CD8-positive, alpha-beta memory T cell (primary cell): ENCODE measurements around the gene PA2G4. TPM values are rescaled to one million over a fixed set of nuclear protein-coding genes. Genes with fewer than 3 reads are reported as not detected.

Experiments
- CTCF ChIA-PET: fragments of 350-600 bp; sonication (Branson Sonifier 250); formaldehyde crosslinking; loops from one replicate; lab custom pipeline; 2021; ENCODE audit warnings: antibody characterized with exemption; lab: Charles Lee
- POLR2A ChIA-PET: fragments of 350-600 bp; sonication (Branson Sonifier 250); formaldehyde crosslinking; loops from one replicate; lab custom pipeline; 2021; ENCODE audit warnings: antibody characterized with exemption; lab: Charles Lee
- DNase-seq, 5 donors: peaks; one replicate each; pipeline versions ENCODE4 v3.0.0 to v3.0.0-alpha.2; 2020 to 2022; ENCODE audit warnings: mixed read lengths in 1 of 5
- H3K27ac ChIP-seq: one replicate; pipeline ENCODE4 v1.7.0; 2013; ENCODE audit warnings: low read depth, mild to moderate bottlenecking, low read length, moderate library complexity
- H3K27me3 ChIP-seq: 2 replicates; pipeline ENCODE4 v1.7.0; 2013; ENCODE audit warnings: low read length, mild to moderate bottlenecking; ENCODE audit not compliant: insufficient read depth, poor library complexity, severe bottlenecking
- H3K36me3 ChIP-seq: 2 replicates; pipeline ENCODE4 v1.7.0; 2013; ENCODE audit warnings: mild to moderate bottlenecking, low read length, moderate library complexity; ENCODE audit not compliant: insufficient read depth
- H3K4me1 ChIP-seq: 2 replicates; pipeline ENCODE4 v1.7.0; 2013; ENCODE audit warnings: mild to moderate bottlenecking, low read length, moderate library complexity; ENCODE audit not compliant: insufficient read depth
- H3K4me3 ChIP-seq: 2 replicates; pipeline ENCODE4 v1.7.0; 2013; ENCODE audit warnings: mild to moderate bottlenecking, low read length
- H3K9me3 ChIP-seq: 2 replicates; pipeline ENCODE4 v1.7.0; 2013; ENCODE audit warnings: mild to moderate bottlenecking, low read length
- H3K27ac Mint-ChIP-seq, 8 donors: one replicate each; pipeline ENCODE4 v1.8.0; 2020 to 2021; ENCODE audit warnings: mixed read lengths in 8 of 8, mild to moderate bottlenecking in 6 of 8, inconsistent platforms in 3 of 8, moderate library complexity in 3 of 8
- H3K27me3 Mint-ChIP-seq, 2 donors: one replicate each; pipeline ENCODE4 v1.8.0; 2020 to 2021; ENCODE audit warnings: mixed read lengths in 2 of 2, mild to moderate bottlenecking in 1 of 2, moderate library complexity in 1 of 2
- H3K36me3 Mint-ChIP-seq, 3 donors: one replicate each; pipeline ENCODE4 v1.8.0; 2020 to 2021; ENCODE audit warnings: mixed read lengths in 3 of 3, inconsistent platforms in 1 of 3, mild to moderate bottlenecking in 1 of 3
- H3K4me1 Mint-ChIP-seq, 3 donors: one replicate each; pipeline ENCODE4 v1.8.0; 2020 to 2021; ENCODE audit warnings: mixed read lengths in 3 of 3, inconsistent platforms in 1 of 3, mild to moderate bottlenecking in 1 of 3
- H3K4me3 Mint-ChIP-seq, 7 donors: one replicate each; pipeline ENCODE4 v1.8.0; 2020 to 2021; ENCODE audit warnings: mixed read lengths in 7 of 7, mild to moderate bottlenecking in 6 of 7, moderate library complexity in 4 of 7, inconsistent platforms in 2 of 7
- H3K9me3 Mint-ChIP-seq, 5 donors: one replicate each; pipeline ENCODE4 v1.8.0; 2020 to 2022; ENCODE audit warnings: mixed read lengths in 5 of 5, mild to moderate bottlenecking in 3 of 5, moderate library complexity in 2 of 5, inconsistent platforms in 1 of 5
- polyA plus RNA-seq: library from polyadenylated mRNA; unstranded; fragments of 300-500 nt; fragmentation: Illumina TruSeq; gene quantifications from one replicate; pipeline ENCODE4 v1.2.3, GENCODE V29; 2021
- total RNA-seq, 2 experiments: library from RNA; stranded (reverse); gene quantifications; one replicate each; pipeline ENCODE4 v1.2.3, GENCODE V29; 2021

Gene PA2G4
- total and polyA plus RNA-seq, 3 experiments from 2014 or later, result 249 to 504 (median 468) TPM

- Histone ChIP-seq H3K27me3 (no peaks in the 10 kb centered on the region), H3K4me3 (no peak overlapping the region), H3K4me1 (peaks cover 22% of the 10 kb centered on the region), H3K9me3 (no peaks in the 10 kb centered on the region), H3K36me3 (peaks cover 37% of the 10 kb centered on the region), H3K27ac (no peak overlapping the region)
- H3K4me1 Mint-ChIP-seq, result peaks cover 32 to 42% (median 37%) of the 10 kb centered on the region in 3 donors
- DNase-seq, result no peak
- POLR2A ChIA-PET, result no interaction called here
- peaks cover 9 to 39% (median 19%) of the 10 kb centered on the region in 3 donors for H3K36me3 Mint-ChIP-seq
- CTCF ChIA-PET, result no interaction called here
- peak overlapping the region in 1 of 7 donors; percentile 11 for H3K4me3 Mint-ChIP-seq
- no peaks in the 10 kb centered on the region for H3K27me3 Mint-ChIP-seq
- H3K27ac Mint-ChIP-seq, result peak overlapping the region in 6 of 8 donors; percentile 14 to 63 (median 36)
- no peaks in the 10 kb centered on the region for H3K9me3 Mint-ChIP-seq
These were observed 42.4 kb downstream of the PA2G4 start for GRCh38 chr12:56146492-56147460.

GRCh38 chr12:56150563-56150962 is 46.2 kb downstream of the PA2G4 start:
- ChIA-PET POLR2A (interaction anchor here (0.6 to 1.7 kb wide), 6 partner anchors 9 to 55 kb away, joined by 3 to 19 read pairs (median 6); partner anchors contain the start of gene ESYT1), CTCF (interaction anchor here (0.6 to 1.8 kb wide), 2 partner anchors 12 to 39 kb away, joined by 3 to 10 read pairs; partner anchors contain the start of gene SMARCC2)
- no peak for DNase-seq
- no peak overlapping the region for H3K27ac ChIP-seq
- no peak overlapping the region for H3K4me3 ChIP-seq
- Mint-ChIP-seq H3K4me1 (peaks cover 33 to 37% (median 36%) of the 10 kb centered on the region in 3 donors), H3K4me3 (peak overlapping the region; percentile 39 to 91 (median 67)), H3K36me3 (peaks cover 0 to 6% (median 2%) of the 10 kb centered on the region in 3 donors), H3K27ac (peak overlapping the region in 7 of 8 donors; percentile 69 to 98 (median 94)), H3K9me3 (no peaks in the 10 kb centered on the region), H3K27me3 (no peaks in the 10 kb centered on the region)
- H3K4me1 ChIP-seq, result peaks cover 24% of the 10 kb centered on the region
- H3K36me3 ChIP-seq, result no peaks in the 10 kb centered on the region
- no peaks in the 10 kb centered on the region for H3K27me3 ChIP-seq
- H3K9me3 ChIP-seq, result no peaks in the 10 kb centered on the region

GRCh38 chr12:56151672-56152131 is 47.3 kb downstream of the PA2G4 start:
- no peaks in the 10 kb centered on the region for H3K36me3 ChIP-seq
- H3K4me3 Mint-ChIP-seq, result peak overlapping the region; percentile 89 to 98 (median 91)
- peak; percentile 52 to 81 (median 55) for DNase-seq
- H3K27ac Mint-ChIP-seq, result peak overlapping the region; percentile 94 to 98 (median 97)
- peaks cover 24% of the 10 kb centered on the region for H3K4me1 ChIP-seq
- no peaks in the 10 kb centered on the region for H3K27me3 ChIP-seq
- peak overlapping the region; percentile 60 for H3K4me3 ChIP-seq
- peak overlapping the region; percentile 80 for H3K27ac ChIP-seq
- CTCF ChIA-PET, result interaction anchor here (0.6 to 1.8 kb wide), 11 partner anchors 9 to 313 kb away, joined by 3 to 22 read pairs (median 3); partner anchors contain the start of genes ESYT1, SMARCC2 and ZC3H10
- POLR2A ChIA-PET, result interaction anchor here (0.6 to 1.7 kb wide), 12 partner anchors 9 to 222 kb away, joined by 3 to 19 read pairs (median 4); partner anchors contain the start of genes ESYT1, PA2G4, RPL41 and SMARCC2
- peaks cover 31 to 36% (median 33%) of the 10 kb centered on the region in 3 donors for H3K4me1 Mint-ChIP-seq
- no peaks in the 10 kb centered on the region for H3K9me3 Mint-ChIP-seq
- peaks cover 0 to 6% (median 2%) of the 10 kb centered on the region in 3 donors for H3K36me3 Mint-ChIP-seq
- no peaks in the 10 kb centered on the region for H3K27me3 Mint-ChIP-seq
- no peaks in the 10 kb centered on the region for H3K9me3 ChIP-seq

GRCh38 chr12:56152132-56152755 is 47.9 kb downstream of the PA2G4 start, which contains the start of gene MYL6B:
MYL6B (plus strand) TSS chr12:56152587; CDS start chr12:56153919, 1,332 bp downstream.
- H3K4me1 Mint-ChIP-seq, result peaks cover 31 to 36% (median 33%) of the 10 kb centered on the region in 3 donors
- DNase-seq, result peak; percentile 84 to 94 (median 87)
- Histone ChIP-seq H3K27ac (peak within 1 kb of the TSS; percentile 80), H3K27me3 (no peaks in the 10 kb centered on the region), H3K9me3 (no peaks in the 10 kb centered on the region), H3K4me3 (peak within 1 kb of the TSS; percentile 60), H3K4me1 (peaks cover 27% of the 10 kb centered on the region), H3K36me3 (no peaks in the 10 kb centered on the region)
- H3K27ac Mint-ChIP-seq, result peak within 1 kb of the TSS; percentile 94 to 98 (median 97)
- H3K27me3 Mint-ChIP-seq, result no peaks in the 10 kb centered on the region
- H3K9me3 Mint-ChIP-seq, result no peaks in the 10 kb centered on the region
- ChIA-PET CTCF (interaction anchor here (0.8 to 1.8 kb wide), 10 partner anchors 10 to 312 kb away, joined by 3 to 22 read pairs (median 4); partner anchors contain the start of genes ESYT1, SMARCC2 and ZC3H10), POLR2A (interaction anchor here (0.6 to 1.7 kb wide), 11 partner anchors 10 to 222 kb away, joined by 3 to 19 read pairs (median 5); partner anchors contain the start of genes ESYT1, PA2G4, RPL41 and SMARCC2)
- H3K36me3 Mint-ChIP-seq, result peaks cover 0 to 6% (median 2%) of the 10 kb centered on the region in 3 donors
- H3K4me3 Mint-ChIP-seq, result peak within 1 kb of the TSS; percentile 89 to 98 (median 91)

- no peak for DNase-seq
- peak overlapping the region; percentile 60 for H3K4me3 ChIP-seq
- Mint-ChIP-seq H3K4me3 (peak overlapping the region; percentile 89 to 98 (median 91)), H3K36me3 (peaks cover 0 to 6% (median 2%) of the 10 kb centered on the region in 3 donors), H3K27me3 (no peaks in the 10 kb centered on the region), H3K27ac (peak overlapping the region; percentile 85 to 98 (median 96)), H3K4me1 (peaks cover 36 to 41% (median 38%) of the 10 kb centered on the region in 3 donors), H3K9me3 (no peaks in the 10 kb centered on the region)
- ChIA-PET CTCF (interaction anchor here (1.5 kb wide), 1 partner anchor 35 kb away, joined by 7 read pairs; the partner anchor contains the start of gene ZC3H10), POLR2A (interaction anchor here (1.6 kb wide), 1 partner anchor 35 kb away, joined by 14 read pairs; the partner anchor contains the start of genes RPL41 and ZC3H10)
- no peaks in the 10 kb centered on the region for H3K36me3 ChIP-seq
- H3K27me3 ChIP-seq, result no peaks in the 10 kb centered on the region
- no peaks in the 10 kb centered on the region for H3K9me3 ChIP-seq
- H3K4me1 ChIP-seq, result peaks cover 30% of the 10 kb centered on the region
- H3K27ac ChIP-seq, result peak overlapping the region; percentile 80
These were observed 48.7 kb downstream of the PA2G4 start for GRCh38 chr12:56152756-56153677.

GRCh38 chr12:56153678-56154065 is 49.3 kb downstream of the PA2G4 start:
- ChIA-PET POLR2A (no interaction called here), CTCF (no interaction called here)
- peak overlapping the region; percentile 80 for H3K27ac ChIP-seq
- H3K4me3 Mint-ChIP-seq, result peak overlapping the region in 5 of 7 donors; percentile 23 to 91 (median 41)
- H3K9me3 Mint-ChIP-seq, result no peaks in the 10 kb centered on the region
- H3K4me3 ChIP-seq, result no peak overlapping the region
- no peaks in the 10 kb centered on the region for H3K27me3 ChIP-seq
- H3K36me3 Mint-ChIP-seq, result peaks cover 0 to 12% (median 3%) of the 10 kb centered on the region in 3 donors
- DNase-seq, result no peak
- H3K27me3 Mint-ChIP-seq, result no peaks in the 10 kb centered on the region
- H3K36me3 ChIP-seq, result no peaks in the 10 kb centered on the region
- H3K4me1 Mint-ChIP-seq, result peaks cover 38 to 41% (median 39%) of the 10 kb centered on the region in 3 donors
- H3K4me1 ChIP-seq, result peaks cover 30% of the 10 kb centered on the region
- peak overlapping the region in 1 of 8 donors; percentile 97 for H3K27ac Mint-ChIP-seq
- H3K9me3 ChIP-seq, result no peaks in the 10 kb centered on the region
